Ramos (cell line): ENCODE measurements around the gene TRIM5.
"Not testable (repeated sequence)": the region's sequence is repeated elsewhere in the genome, so short reads cannot be mapped to it uniquely, and the experiment has no call there.

Source experiments
- in situ Hi-C: fragments of 300-500 bp; cut with MboI; formaldehyde crosslinking; loops from one replicate; pipeline ENCODE4 v1.14.3; 2022; ENCODE audit warnings: low sequenced_read_pairs; ENCODE audit not compliant: unreplicated experiment

The TRIM5 gene

GRCh38 chr11:5684646-5685362 is at the start of gene TRIM5:
TSS of gene TRIM5 (minus strand) at chr11:5685074. CDS start at chr11:5680177, 4,897 bp downstream.
- in situ Hi-C loops, result no loop called here

- in situ Hi-C loops, result no loop called here
Observed at GRCh38 chr11:5727691-5728090, 42.8 kb upstream of the TRIM5 start.

GRCh38 chr11:5726351-5726750 is 41.5 kb upstream of the TRIM5 start:
- in situ Hi-C loops, result no loop called here

GRCh38 chr11:5722622-5723021 is 37.7 kb upstream of the TRIM5 start:
- in situ Hi-C loops, result no loop called here

GRCh38 chr11:5719703-5720495 is 35.0 kb upstream of the TRIM5 start:
- in situ Hi-C loops, result no loop called here

- in situ Hi-C loops, result not testable (repeated sequence)
Observed at GRCh38 chr11:5716518-5716917, 31.6 kb upstream of the TRIM5 start.

- in situ Hi-C loops, result no loop called here
Observed at GRCh38 chr11:5713695-5714094, 28.8 kb upstream of the TRIM5 start.

- in situ Hi-C loops, result no loop called here
Observed at GRCh38 chr11:5712507-5712906, 27.6 kb upstream of the TRIM5 start.

GRCh38 chr11:5705688-5706087 is 20.8 kb upstream of the TRIM5 start:
- in situ Hi-C loops, result no loop called here

GRCh38 chr11:5703741-5704536 is 19.1 kb upstream of the TRIM5 start:
- in situ Hi-C loops, result no loop called here

- in situ Hi-C loops, result no loop called here
Observed at GRCh38 chr11:5701055-5701577, 16.2 kb upstream of the TRIM5 start.

- in situ Hi-C loops, result no loop called here
Observed at GRCh38 chr11:5700421-5701054, 15.7 kb upstream of the TRIM5 start.

- in situ Hi-C loops, result no loop called here
Observed at GRCh38 chr11:5698281-5698680, 13.4 kb upstream of the TRIM5 start.

- in situ Hi-C loops, result no loop called here
Observed at GRCh38 chr11:5696210-5696609, 11.3 kb upstream of the TRIM5 start.

GRCh38 chr11:5695580-5695979 is 10.7 kb upstream of the TRIM5 start:
- in situ Hi-C loops, result no loop called here

GRCh38 chr11:5694642-5695041 is 9.8 kb upstream of the TRIM5 start:
- in situ Hi-C loops, result no loop called here

- in situ Hi-C loops, result no loop called here
Observed at GRCh38 chr11:5691964-5692361, 7.1 kb upstream of the TRIM5 start.

GRCh38 chr11:5691238-5691963 is 6.5 kb upstream of the TRIM5 start:
- in situ Hi-C loops, result not testable (repeated sequence)

- in situ Hi-C loops, result no loop called here
Observed at GRCh38 chr11:5690736-5691135, 5.9 kb upstream of the TRIM5 start.

GRCh38 chr11:5690216-5690615 is 5.3 kb upstream of the TRIM5 start:
- in situ Hi-C loops, result no loop called here
